BLaER1 (cell line): ENCODE measurements around the gene PTPRD.

Experiments
- H3K27ac ChIP-seq: shearing (Covaris generic); formaldehyde crosslinking; 2 replicates; pipeline ENCODE4 v1.8.1; 2022
- H3K27me3 ChIP-seq: shearing (Covaris generic); formaldehyde crosslinking; 2 replicates; pipeline ENCODE4 v1.8.1; 2022
- H3K36me3 ChIP-seq: shearing (Covaris generic); formaldehyde crosslinking; 2 replicates; pipeline ENCODE4 v1.8.1; 2022
- H3K4me1 ChIP-seq: shearing (Covaris generic); formaldehyde crosslinking; 2 replicates; pipeline ENCODE4 v1.8.1; 2022
- H3K4me2 ChIP-seq: shearing (Covaris generic); formaldehyde crosslinking; 2 replicates; pipeline ENCODE4 v1.8.1; 2022
- H3K4me3 ChIP-seq: shearing (Covaris generic); formaldehyde crosslinking; 2 replicates; pipeline ENCODE4 v1.8.1; 2022
- H3K9ac ChIP-seq: shearing (Covaris generic); formaldehyde crosslinking; 2 replicates; pipeline ENCODE4 v1.8.1; 2022
- H3K9me3 ChIP-seq: shearing (Covaris generic); formaldehyde crosslinking; 2 replicates; pipeline ENCODE4 v1.8.1; 2022
- H4K20me1 ChIP-seq: shearing (Covaris generic); formaldehyde crosslinking; 2 replicates; pipeline ENCODE4 v1.8.1; 2022
- Cebpa-rat ChIP-seq: shearing (Covaris generic); IDR thresholded peaks from 2 replicates; pipeline ENCODE4 v1.8.1; 2022

PTPRD gene

DNA sequence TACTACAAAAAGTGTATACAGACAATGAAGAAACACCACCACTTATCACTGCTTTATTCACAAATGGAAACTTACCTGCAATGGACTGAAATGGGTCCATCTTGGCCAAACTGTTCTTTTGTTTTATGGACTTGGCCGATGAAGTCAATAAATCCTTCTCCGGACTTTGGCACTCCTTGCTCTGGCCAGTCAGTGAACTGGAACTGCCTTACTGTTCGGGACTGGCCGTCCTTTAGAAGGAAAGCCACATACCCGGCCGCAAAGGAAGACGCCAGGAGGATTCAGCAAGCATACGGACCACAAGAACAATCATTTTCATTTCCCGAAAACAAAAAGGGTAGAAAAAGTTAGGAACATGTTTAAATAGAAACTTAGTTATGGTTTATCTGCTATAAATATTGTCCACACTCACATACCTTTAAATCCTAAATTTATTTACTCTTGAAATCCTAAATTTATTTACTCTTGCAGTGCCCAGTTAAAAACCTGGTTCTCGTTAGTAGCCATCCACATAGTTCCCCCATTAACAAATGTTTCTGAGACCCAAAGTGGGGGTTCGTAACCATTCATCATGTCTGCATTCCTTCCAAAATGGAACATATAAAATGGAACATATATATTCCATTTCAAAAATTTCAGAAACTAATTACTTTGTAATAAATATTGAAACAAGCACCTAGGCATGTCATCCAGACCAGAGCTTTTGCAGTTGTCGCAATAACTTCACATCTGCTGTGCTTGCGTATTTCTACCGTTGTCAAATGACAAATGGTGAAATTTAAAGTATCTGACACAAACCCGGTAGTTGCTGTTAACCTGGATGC is 2281.1 kb downstream of the PTPRD start:
- Histone ChIP-seq H3K9ac (no peak overlapping the region), H3K36me3 (peaks cover 12% of the 10 kb centered on the region), H3K27me3 (no peaks in the 10 kb centered on the region), H3K9me3 (peaks cover 15% of the 10 kb centered on the region), H3K4me1 (peaks cover 15% of the 10 kb centered on the region; the same call in 1 of the 2 replicates), H3K4me3 (no peak overlapping the region), H3K27ac (no peak overlapping the region), H4K20me1 (no peaks in the 10 kb centered on the region), H3K4me2 (no peak overlapping the region)
- no peak for TF ChIP-seq Cebpa-rat

DNA sequence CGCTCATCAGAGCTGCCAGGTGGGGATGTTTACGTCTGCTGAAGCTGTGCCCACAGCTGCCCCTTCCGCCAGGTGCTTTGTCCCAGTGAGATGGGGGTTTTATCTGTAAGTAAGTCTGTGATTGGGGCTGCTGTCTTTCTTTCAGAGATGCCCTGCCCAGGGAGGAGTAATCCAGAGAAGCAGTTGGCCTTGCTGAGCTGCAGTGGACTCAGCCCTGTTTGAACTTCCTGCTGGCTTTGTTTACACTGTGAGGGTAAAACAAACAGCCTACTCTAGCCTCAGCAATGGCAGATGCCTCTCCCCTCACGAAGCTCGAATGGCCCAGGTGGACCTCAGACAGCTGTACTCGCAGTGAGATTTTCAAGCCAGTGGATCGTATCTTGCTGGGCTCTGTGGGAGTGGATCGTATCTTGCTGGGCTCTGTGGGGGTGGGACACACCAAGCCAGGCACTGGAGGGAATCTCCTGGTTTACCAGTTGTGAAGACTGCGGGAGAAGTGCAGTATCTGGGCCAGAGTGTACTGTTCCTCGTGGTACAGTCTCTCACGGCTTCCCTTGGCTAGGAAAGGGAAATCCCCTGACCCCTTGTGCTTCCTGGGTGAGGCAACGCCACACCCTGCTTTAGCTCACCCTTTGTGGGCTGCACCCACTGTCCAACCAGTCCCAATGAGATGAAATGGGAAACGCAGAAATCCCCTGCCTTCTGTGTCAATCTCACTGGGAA is 2283.1 kb downstream of the PTPRD start:
- Histone ChIP-seq H3K4me1 (peaks cover 15% of the 10 kb centered on the region; the same call in 1 of the 2 replicates), H3K27ac (no peak overlapping the region), H3K27me3 (no peaks in the 10 kb centered on the region), H3K36me3 (peaks cover 12% of the 10 kb centered on the region), H4K20me1 (no peaks in the 10 kb centered on the region), H3K9ac (no peak overlapping the region), H3K9me3 (peaks cover 15% of the 10 kb centered on the region), H3K4me3 (no peak overlapping the region), H3K4me2 (no peak overlapping the region)
- TF ChIP-seq Cebpa-rat = no peak

DNA sequence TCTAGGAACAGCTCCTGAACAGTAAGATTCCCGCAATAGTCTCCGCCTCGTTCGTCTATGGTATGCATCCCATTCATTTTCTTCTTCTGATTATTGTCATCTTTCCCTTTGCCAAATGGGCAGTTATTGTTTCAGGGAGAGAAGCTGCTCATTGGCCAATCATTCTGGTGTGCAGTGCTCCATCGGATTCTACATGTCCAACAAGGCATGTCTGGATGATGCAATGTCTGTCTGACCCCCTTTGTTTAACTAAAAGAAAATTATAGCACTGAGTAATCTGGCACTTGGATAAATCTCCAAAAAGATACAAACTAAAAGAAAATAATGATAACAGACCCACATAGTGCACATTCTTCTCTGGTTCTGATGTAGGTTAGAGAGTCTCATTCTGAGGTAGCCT is 2297.6 kb downstream of the PTPRD start:
- H3K4me2 ChIP-seq = no peak overlapping the region
- no peaks in the 10 kb centered on the region for H3K4me1 ChIP-seq
- H4K20me1 ChIP-seq = no peaks in the 10 kb centered on the region
- H3K36me3 ChIP-seq = no peaks in the 10 kb centered on the region
- no peaks in the 10 kb centered on the region for H3K27me3 ChIP-seq
- H3K9me3 ChIP-seq = peaks cover 5% of the 10 kb centered on the region; the same call in 1 of the 2 replicates
- H3K27ac ChIP-seq = no peak overlapping the region
- no peak overlapping the region for H3K9ac ChIP-seq
- no peak overlapping the region for H3K4me3 ChIP-seq
- TF ChIP-seq Cebpa-rat = no peak

DNA sequence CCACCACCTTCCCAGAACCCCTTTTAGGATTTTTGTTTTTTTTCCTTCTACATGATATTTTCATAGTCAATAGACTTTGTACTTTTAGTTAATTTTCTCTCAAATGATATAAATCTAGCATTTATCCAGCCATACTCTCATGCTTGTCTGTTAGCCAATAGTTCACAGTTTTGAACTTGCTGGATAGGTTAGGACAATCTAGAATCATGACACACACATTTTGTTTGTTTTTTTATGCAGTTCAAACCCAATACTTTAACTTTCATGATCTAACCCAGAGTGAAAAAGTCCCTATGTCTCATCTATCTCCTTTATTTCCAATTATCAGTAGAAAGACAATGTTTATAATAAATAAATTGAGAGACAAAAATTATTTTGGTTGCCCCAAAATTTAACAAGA is 2303.5 kb downstream of the PTPRD start:
- H3K9ac ChIP-seq = no peak overlapping the region
- no peaks in the 10 kb centered on the region for H3K36me3 ChIP-seq
- no peak for TF ChIP-seq Cebpa-rat
- no peaks in the 10 kb centered on the region for H4K20me1 ChIP-seq
- no peak overlapping the region for H3K4me3 ChIP-seq
- H3K4me1 ChIP-seq = no peaks in the 10 kb centered on the region
- no peak overlapping the region for H3K4me2 ChIP-seq
- peaks cover 6% of the 10 kb centered on the region; the same call in 1 of the 2 replicates for H3K9me3 ChIP-seq
- no peak overlapping the region for H3K27ac ChIP-seq
- no peaks in the 10 kb centered on the region for H3K27me3 ChIP-seq

DNA sequence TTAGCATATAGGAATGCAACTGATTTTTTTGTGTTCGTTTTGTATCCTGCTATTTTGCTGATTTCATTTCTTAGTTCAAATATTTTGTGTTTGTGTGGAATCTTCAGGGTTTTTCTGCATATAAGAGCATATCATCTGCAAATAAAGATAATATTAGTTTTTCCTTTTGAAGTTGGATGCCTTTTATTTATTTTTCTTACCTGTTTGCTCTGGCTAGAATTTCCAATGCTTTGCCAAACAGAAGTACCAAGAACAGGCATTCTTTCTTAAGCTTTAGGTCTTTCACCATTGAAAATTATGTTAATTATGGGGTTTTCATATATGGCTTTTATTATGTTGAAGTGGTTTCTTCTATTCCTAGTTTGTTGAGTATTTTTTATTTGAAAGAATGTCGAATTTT is 2308.1 kb downstream of the PTPRD start:
- Histone ChIP-seq H3K4me1 (peaks cover 5% of the 10 kb centered on the region; the same call in 1 of the 2 replicates), H3K27me3 (no peaks in the 10 kb centered on the region), H3K4me3 (no peak overlapping the region), H3K9me3 (no peaks in the 10 kb centered on the region), H4K20me1 (no peaks in the 10 kb centered on the region), H3K9ac (no peak overlapping the region), H3K27ac (no peak overlapping the region), H3K4me2 (no peak overlapping the region), H3K36me3 (no peaks in the 10 kb centered on the region)
- TF ChIP-seq Cebpa-rat = no peak

DNA sequence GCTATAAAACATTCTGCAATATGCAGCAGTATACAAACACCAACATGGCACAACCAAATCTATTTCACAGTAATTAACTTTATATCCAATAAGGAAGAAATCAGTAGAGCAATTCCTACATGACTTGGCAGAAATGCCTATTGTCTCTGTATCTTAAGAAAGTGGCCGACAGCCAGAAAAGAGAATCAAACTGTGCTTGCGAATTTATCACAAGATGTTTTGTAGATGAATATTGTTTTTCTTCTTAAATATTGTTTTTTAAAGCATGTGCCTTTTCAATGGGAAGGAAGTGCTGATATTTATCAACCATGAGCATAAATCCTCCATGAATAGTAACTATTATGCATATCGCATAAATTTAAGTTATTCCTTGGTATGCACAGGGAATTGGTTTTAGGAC is 2311.5 kb downstream of the PTPRD start:
- Histone ChIP-seq H3K9me3 (no peaks in the 10 kb centered on the region), H4K20me1 (no peaks in the 10 kb centered on the region), H3K4me3 (no peak overlapping the region), H3K9ac (no peak overlapping the region), H3K4me1 (peaks cover 5% of the 10 kb centered on the region; the same call in 1 of the 2 replicates), H3K27me3 (no peaks in the 10 kb centered on the region), H3K4me2 (no peak overlapping the region), H3K27ac (no peak overlapping the region), H3K36me3 (no peaks in the 10 kb centered on the region)
- TF ChIP-seq Cebpa-rat = no peak

DNA sequence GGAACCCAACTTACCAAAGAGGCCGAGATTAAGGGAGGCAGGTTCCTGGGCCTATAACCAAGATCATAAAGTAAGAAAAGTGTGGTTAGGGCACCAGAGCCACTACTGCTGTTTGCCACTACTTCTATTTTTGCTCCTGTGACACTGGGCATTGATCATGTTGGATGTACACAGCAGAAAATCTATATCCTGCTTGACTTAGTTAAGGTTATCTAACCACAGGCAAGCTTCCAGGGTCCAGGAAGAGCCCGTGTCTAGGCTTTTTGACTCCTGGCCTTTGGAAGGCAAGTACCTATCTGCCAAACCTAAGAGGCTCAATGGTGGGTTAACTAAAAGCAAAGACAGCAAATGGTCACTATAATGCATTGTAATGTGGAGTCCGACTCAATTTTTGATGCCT is 2315.8 kb downstream of the PTPRD start:
- H3K36me3 ChIP-seq = no peaks in the 10 kb centered on the region
- no peak overlapping the region for H3K27ac ChIP-seq
- H3K4me2 ChIP-seq = no peak overlapping the region
- no peak for TF ChIP-seq Cebpa-rat
- no peak overlapping the region for H3K4me3 ChIP-seq
- H3K9ac ChIP-seq = no peak overlapping the region
- no peaks in the 10 kb centered on the region for H3K4me1 ChIP-seq
- no peaks in the 10 kb centered on the region for H4K20me1 ChIP-seq
- H3K27me3 ChIP-seq = no peaks in the 10 kb centered on the region
- no peaks in the 10 kb centered on the region for H3K9me3 ChIP-seq

DNA sequence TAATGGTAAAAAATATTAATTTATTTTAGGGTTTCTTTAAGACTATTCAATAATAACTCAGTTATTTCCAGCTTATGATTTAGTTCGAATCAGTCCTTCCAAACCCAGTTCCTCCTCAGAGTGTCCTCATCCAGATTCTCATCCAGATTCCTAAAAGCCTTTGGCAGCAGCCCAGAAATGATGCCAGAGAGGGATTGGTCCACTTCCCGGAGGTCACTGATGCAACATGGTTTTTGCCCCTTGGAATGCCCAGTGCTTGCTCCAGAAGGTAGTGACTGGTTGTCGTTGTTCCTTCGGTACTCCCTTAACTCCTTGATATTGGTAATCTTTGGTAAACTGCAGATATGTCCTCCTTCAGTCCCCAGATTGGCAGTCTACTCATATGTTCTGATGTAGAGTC is 2320.1 kb downstream of the PTPRD start:
- Histone ChIP-seq H3K27me3 (no peaks in the 10 kb centered on the region), H3K4me2 (no peak overlapping the region), H3K9me3 (no peaks in the 10 kb centered on the region), H3K4me1 (no peaks in the 10 kb centered on the region), H3K4me3 (no peak overlapping the region), H4K20me1 (no peaks in the 10 kb centered on the region), H3K36me3 (no peaks in the 10 kb centered on the region), H3K9ac (no peak overlapping the region), H3K27ac (no peak overlapping the region)
- no peak for TF ChIP-seq Cebpa-rat

DNA sequence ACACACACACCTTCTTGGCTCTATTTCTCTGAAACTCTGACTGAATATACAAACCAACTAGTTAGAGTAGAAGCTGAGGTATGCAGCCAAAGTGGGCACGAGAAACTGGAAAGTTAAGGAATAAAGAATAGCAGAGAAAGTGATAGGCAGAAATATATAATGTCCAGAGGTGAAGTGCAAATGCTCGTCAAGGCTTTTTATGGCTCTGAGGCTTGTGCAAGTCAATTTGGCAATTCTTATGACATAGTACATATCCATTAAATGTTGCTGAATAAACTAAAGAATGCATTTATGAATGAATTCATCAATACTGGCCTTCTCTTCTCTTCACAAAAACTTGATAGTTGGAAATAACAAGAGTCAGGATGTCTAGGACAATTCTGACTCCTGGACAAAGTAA is 2323.1 kb downstream of the PTPRD start:
- Histone ChIP-seq H3K4me2 (no peak overlapping the region), H3K27me3 (no peaks in the 10 kb centered on the region), H3K27ac (no peak overlapping the region), H3K4me3 (no peak overlapping the region), H3K9ac (no peak overlapping the region), H3K36me3 (no peaks in the 10 kb centered on the region), H3K4me1 (no peaks in the 10 kb centered on the region), H3K9me3 (no peaks in the 10 kb centered on the region), H4K20me1 (no peaks in the 10 kb centered on the region)
- no peak for TF ChIP-seq Cebpa-rat

DNA sequence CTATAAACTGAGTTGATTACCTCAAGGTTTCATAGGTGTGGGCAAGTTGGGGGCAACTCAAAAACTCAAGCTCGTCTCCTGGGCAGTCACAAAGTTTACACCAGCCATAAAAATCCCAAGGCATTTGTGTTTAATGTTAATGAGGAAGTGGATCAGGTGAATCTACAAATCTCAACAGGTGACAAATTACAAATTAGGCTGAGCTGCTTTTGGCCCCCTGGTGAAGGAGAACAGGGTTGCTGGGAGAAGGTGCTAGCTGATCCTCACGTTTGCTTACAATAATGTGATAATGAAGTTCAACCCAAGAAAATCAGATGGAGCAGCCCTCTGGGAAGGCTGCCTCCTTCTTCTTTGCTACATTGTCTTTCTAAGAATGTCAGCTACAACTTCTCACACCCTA is 2324.8 kb downstream of the PTPRD start:
- H3K4me2 ChIP-seq = no peak overlapping the region
- no peaks in the 10 kb centered on the region for H4K20me1 ChIP-seq
- H3K9ac ChIP-seq = no peak overlapping the region
- H3K27ac ChIP-seq = no peak overlapping the region
- no peak overlapping the region for H3K4me3 ChIP-seq
- TF ChIP-seq Cebpa-rat = no peak
- H3K36me3 ChIP-seq = no peaks in the 10 kb centered on the region
- H3K4me1 ChIP-seq = no peaks in the 10 kb centered on the region
- H3K27me3 ChIP-seq = no peaks in the 10 kb centered on the region
- H3K9me3 ChIP-seq = no peaks in the 10 kb centered on the region
